GM20431 (cell line): ENCODE measurements around the gene PRDM5.
"Not testable (repeated sequence)": the region's sequence is repeated elsewhere in the genome, so short reads cannot be mapped to it uniquely, and the experiment has no call there.

ENCODE experiments used
- in situ Hi-C: fragments of 300-500 bp; cut with MseI, MboI; formaldehyde crosslinking; loops from one replicate; pipeline ENCODE4 v1.15.0; 2020; ENCODE audit warnings: low sequenced_read_pairs; ENCODE audit not compliant: unreplicated experiment

The PRDM5 gene

DNA sequence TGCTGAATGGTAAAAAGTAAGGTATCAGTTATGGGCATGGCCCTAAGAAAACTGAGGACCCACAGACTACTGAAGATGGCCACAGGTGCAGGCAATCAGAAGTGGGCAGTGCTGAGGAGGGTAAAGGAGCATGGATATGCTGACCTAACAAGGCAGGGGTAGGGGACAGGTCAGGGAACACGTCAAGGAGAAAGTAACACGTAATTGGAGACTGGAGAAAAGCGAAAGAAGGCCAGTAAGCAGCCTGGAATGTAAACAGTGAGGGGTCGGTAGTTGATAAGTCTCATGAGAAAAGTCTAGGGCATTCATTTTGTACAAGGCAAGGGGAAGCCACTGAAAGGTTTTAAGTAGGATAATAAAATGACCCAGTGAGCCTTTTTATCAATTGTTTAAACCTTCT is 153.3 kb downstream of the PRDM5 start:
- in situ Hi-C loops = no loop called here

DNA sequence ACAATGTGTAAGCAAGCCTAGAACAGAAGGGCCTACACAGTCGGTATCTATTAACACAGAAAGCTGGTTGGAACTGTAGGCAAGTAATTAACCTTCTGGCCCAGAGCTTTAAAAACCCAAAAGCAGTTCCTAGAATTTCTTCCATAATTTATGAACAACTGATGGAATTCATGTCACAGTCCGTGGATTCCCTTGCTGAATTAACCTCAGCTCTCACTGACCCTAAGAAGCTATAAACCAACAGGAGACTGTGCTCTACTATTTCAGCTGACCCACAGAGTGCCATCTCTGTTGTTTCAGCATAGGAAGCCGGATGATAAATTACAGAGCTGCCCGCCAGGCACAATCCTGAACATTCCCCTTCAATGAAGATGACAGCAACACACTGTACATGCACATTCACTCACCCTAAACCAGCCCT is 157.3 kb downstream of the PRDM5 start:
- in situ Hi-C loops = no loop called here

DNA sequence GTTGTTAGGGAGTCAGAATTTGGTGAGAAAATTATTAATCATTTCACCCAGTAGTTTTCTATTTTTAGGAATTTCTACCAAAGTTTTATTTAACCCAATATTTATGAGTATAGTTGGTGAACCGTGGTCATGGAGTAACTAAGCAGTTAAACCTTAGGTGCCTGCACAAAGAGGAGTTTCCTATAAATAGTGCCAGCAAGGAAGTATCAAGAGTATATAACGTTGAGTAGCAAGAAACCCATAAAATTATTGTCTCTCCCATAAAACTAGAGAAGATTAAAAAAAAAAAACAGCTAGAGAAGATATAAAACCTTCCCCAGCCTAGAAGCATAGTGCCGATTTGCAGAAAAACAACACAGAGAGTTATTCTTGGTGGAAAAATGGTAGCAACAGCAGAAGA is 158.9 kb downstream of the PRDM5 start:
- in situ Hi-C loops = no loop called here

DNA sequence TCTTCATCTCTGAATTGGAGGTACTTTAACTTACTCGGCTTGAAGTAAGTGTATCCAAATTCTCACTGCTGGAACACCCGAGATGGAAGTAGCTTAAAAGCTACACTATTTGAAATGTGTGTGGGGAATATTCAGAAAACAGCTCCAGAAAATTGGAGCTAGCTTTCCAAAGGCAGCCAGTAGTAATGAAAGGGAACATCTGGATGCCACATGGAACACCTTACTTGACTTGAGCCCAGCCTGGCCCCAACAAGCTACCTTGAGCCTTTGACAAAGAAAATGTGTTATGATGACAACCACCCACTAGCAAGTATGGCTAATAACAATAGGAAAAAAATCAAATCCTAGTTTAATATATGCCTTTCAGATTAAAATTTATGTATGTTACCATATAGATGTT is 161.5 kb downstream of the PRDM5 start:
- in situ Hi-C loops = no loop called here

DNA sequence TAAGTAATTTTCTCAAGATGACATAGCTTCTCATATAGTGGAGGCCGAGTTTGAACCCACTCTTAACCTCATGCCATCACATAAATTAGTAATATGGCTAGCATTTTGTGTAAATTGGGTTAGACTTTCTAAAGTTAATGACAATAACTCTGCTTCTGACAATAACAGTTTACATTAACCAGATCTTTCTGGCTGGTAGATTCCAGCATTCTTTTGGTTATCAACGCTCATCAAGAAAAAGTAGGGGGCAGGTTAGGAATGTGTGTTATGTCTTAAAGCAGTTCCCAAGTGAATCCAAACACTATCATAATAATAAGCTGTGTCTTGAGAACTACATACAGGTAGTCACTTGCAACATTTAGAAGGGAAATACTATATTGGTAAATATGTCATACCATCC is 162.5 kb downstream of the PRDM5 start:
- in situ Hi-C loops = no loop called here

DNA sequence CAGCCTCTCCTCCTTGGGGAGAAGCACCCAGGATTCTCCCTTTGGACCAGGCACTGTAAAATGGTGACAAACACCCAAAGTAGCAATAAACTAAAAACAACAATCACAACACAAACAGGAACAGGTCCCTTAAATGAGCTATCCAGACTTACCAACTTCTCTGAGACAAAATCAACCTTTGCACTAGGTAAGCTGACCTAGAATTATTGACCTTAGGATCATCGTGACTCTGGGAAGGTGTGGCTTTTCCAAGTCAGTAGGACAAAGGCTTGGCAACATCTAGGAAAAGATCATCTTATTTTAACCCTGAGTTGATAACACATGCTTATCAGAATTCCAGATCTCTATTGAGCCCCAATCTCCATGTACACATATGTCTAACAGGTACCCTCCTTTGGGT is 166.7 kb downstream of the PRDM5 start:
- in situ Hi-C loops = no loop called here

DNA sequence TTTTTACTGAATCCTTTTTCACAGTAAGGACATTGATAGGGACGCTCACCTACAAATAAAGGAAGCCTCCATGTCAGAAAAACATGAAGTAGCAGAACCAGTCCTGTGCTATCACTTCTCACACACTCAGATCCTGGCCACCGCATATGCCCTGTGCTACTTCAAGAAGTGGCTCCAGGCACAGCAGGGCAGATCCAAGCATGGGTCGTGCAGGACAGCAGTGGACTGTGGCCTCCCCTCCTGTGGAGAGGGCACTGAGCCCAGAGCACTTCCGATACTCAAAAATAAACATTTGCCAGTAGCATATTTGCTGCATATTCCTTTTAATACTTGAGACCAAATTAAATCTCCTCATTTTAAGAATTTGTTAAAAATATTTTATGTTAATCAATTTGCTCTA is 167.9 kb downstream of the PRDM5 start:
- in situ Hi-C loops = no loop called here

DNA sequence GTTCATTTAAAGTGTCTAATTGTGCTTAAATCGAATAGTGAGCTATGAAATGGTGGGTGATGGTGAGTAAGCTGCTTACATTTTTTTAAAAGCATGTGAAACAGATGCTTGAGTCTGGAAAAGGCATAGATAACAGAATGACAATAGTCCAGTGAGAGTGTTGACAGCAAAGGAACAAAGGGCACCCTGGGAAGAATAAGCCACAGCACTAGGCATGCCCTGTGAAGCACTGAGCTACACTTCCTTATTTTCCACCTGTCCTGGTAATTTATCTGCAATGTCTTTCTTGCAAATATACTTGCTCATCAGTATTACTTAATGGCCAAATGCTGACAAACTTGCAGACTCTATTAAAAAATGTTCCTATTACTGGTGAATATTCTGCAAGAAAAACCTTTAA is 168.7 kb downstream of the PRDM5 start:
- in situ Hi-C loops = no loop called here

DNA sequence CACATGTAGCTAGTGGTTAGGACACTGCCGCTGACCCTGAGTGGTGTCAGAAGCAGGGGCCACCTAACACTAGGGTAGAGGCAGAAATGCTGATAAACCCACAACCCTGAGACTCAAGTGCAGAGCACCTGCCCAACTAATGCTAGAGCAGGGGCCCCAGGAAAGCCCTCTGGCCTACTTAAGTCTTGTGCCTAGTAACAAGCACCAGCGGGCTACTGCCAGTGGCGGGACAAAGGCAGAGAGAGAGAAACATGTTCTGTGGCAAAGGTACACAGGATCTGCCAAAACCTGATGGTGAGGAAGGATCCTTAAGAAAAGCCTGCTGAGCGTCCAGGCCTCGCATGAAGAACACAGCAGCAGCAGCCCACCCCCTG is 172.4 kb downstream of the PRDM5 start:
- in situ Hi-C loops = no loop called here

DNA sequence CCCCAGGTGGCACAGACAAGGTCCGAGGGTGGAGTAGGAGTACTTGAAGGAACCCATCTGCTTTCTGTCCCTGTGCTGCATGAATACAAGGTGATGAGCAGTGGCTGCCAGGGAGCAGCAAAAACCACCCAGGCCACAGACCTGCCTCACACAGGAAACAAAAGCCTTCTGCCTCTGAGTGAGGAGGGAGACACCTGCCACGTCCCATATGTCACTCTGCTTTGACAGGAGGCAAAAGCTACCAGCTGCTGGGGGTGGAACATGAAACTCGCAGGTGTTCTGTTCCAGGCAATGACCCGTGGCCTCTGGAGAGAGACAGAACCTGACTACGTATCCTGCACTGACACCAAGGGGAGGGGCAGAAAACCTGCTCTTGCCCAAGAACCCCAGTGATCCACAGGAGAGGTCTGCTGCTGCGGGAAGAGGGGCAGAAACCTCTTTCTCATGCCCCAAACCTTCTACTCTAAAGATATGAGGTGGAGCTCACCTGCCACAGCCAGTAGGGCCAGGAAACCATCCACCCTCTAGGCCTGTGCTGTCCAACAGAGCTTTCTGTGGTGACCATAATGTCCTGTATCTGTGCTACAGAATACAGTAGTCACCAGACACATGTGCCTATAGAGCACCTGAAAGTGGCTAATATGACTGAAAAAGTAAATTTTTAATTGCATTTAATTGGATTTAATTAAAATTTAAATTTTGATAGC is 172.9 kb downstream of the PRDM5 start:
- in situ Hi-C loops = no loop called here

DNA sequence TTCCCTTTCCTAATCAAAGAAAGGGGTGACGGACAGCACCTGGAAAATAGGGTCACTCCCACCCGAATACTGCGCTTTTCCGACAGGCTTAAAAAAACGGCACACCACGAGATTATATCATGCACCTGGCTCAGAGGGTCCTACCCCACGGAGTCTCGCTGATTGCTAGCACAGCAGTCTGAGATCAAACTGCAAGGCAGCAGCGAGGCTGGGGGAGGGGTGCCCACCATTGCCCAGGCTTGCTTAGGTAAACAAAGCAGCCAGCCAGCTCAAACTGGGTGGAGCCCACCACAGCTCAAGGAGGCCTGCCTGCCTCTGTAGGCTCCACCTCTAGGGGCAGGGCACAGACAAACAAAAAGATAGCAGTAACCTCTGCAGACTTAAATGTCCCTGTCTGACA is 180.9 kb downstream of the PRDM5 start:
- in situ Hi-C loops = not testable (repeated sequence)

DNA sequence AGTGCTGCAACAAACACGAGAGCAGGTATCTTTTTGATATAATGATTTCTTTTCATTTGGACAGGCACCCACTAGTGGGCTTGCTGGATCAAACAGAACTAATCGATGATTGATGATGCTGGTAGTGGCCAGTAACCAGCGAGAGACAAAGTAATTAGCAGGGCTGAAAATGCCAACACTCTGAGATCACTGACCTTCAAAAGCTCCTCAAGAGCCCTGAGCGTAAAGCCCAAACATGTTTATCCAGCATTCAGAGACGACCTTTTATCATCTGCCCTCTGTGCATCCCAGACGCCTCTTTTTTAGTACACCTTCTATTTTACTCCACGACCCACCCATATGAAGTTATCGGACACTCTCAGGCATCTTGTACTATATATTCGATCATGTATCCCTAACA is 186.2 kb downstream of the PRDM5 start:
- in situ Hi-C loops = no loop called here

DNA sequence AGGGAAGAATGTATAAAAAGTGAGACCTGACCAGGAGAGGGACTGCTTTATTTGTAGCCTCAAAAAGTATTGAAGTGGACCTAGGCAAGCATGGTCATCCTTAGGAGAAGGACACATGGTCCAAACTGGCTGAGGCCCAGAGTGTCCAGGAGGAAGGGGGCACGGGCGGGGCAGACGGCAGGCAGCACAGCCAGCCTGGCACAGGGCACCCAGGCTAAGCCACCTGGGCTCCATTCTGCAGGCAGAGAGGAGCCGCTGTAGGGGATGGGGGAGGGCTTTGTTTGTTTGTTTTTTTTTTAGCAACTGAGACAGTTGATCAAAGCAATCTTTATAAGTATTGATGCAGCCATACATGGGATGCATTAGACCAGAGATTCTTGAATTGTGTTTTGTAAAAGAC is 188.6 kb downstream of the PRDM5 start:
- in situ Hi-C loops = no loop called here

DNA sequence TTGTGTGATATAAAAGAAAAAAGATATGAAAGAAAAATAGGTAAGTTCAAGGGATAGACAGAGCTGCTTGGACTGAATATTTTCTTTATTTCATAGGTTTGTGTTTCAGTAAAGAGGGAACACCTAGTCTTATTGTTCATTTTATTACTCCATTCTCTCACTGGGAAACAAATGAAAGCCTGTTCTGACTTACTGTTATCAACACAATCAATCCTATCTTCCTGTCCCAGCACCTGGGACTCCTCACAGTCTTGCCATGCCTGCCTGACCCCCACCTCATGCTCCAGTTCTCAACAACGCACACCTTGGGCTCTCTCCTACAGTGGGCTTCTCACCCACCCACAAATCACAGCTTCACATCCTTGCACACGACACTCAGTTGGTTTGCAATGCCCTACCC is 189.5 kb downstream of the PRDM5 start:
- in situ Hi-C loops = no loop called here

DNA sequence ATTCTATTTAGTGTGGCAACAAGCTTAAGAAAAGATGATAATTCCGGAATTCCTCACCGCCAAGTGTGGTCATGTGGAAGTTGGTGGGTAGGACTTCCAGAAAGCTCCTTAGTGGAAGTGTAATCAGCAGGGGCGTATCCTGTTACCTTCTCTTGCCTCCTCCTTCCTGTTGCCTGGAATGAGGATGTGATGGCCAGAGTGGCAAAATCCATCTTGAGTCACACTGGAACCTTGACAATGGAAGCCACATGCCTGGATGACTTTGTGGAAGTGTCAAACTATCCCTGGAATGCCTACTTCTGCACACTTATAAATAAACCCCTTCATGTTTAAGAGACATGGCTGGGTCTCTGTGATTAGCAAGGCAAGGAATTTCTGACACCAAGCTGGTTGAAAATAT is 191.0 kb downstream of the PRDM5 start:
- in situ Hi-C loops = no loop called here

DNA sequence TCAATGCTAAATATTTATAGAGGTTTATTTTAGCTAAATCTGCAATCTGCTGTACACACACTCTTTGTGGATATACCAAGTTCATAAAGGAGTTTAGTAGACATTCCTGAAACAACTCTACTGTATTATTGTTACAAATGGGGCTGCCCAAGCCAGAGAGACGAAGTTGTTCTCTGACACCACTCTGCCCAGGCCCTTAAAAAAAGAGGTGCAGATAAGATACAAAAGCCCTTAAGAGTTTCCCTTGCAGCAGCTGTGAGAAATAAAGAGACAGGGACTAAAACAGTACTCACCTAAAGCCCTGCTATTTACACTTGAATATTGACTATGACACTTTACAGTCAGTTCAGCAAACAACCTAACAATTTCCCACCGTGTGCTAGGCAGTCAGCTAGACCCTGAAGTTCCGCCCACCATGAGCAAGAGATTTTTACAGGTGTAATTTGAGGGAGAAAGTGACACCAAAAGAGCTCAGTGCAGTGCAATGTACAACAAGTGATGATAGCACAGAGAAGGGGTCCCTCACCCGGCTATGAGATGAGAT is 191.7 kb downstream of the PRDM5 start:
- in situ Hi-C loops = no loop called here

DNA sequence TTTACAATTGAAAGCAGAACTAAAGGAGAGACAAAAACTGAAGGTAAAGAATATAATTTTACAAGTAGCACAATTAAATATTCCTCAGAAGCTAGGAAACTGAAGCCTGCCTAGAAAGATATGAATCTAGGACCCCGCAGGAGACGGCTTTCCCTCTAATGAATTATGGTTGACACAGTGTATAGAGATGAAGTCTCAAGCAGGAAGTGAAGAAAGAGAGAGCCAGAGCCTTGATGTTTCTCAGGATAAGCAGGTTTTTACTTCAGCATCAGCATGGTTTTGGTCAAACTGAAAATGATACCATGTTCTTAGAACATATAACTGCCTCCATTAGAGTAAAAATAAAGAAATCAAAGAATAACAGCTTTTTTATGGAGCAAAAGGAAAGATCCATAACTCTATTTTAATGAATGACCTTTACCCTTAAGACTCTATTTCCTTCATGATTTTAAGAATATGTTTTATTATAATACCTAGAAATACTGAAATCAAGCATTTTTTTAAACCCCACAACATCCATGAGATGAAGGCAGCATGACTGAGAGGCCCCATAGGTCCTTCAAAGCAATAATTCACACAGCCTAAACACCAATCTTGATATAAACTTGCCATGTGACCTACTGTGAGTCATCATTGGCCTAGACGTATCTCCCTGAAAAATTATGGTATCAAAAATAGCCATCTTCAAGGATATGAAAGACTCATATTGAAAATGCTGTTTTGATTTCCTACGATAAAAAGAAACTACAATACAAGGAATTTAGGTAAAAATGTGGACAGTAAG is 193.4 kb downstream of the PRDM5 start:
- in situ Hi-C loops = no loop called here

DNA sequence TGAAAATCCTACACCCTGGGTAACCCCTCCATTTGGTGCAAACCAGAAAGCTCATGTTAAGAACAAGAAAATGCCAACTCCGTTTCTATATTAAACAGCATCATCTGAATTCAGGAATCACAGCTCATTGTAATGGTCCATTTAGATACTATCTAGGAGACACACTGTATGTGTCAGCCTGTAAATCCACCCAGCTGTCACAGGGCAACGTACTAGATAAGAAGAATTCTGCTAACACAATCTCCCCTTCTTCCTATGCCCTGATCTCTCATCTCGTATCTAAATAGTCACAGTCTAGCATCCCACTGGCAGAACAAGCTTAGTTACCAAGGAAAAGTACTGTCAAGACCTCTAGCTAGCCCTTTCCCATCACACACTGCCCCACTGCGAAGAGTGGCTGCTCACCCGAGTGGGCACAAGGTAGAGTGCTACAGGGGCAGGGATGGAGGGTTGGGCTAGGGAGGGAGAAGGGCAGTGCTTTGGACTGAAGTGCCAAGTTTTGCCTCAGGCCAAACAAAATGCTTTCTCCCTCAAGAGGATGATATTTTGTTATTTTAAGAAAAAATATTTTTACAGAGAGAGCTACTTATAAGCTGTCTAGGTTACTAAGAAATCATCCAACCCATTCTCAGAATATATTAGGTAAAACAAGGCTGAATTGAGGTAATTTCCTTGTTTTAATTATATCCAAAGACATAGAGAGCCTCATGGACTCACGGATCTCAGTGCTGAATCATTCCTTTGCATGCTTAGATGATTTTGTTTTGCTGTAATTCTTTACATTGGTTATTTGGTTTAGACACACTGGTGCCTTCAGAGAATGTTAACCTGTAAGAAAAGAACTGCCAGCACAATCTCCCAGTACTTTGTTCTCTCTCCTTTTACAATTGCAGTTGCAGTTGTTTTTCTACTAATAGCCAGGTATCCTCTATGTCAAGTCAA is 196.6 kb downstream of the PRDM5 start:
- in situ Hi-C loops = no loop called here

DNA sequence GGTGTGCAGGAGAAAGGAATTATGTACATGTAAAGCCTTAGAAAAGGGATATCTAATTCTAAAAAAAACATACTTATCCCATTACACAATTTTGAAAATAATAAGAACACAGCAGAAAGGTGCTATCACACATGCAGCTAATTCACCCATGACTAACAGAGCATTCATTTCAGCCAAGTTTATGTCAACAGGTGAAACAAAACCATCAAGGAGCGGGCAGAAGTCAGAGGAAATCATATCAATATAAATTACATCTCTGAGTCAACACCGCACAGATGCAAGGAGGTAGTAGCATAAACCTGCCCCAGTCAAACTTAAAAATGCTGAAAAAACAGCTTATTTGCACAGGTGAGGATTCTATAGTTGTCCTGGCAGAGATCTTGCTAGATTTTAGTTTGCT is 197.9 kb downstream of the PRDM5 start:
- in situ Hi-C loops = loop anchor here (25.0 kb wide), 1 partner anchor 363 kb away; no protein-coding TSS in a partner anchor

DNA sequence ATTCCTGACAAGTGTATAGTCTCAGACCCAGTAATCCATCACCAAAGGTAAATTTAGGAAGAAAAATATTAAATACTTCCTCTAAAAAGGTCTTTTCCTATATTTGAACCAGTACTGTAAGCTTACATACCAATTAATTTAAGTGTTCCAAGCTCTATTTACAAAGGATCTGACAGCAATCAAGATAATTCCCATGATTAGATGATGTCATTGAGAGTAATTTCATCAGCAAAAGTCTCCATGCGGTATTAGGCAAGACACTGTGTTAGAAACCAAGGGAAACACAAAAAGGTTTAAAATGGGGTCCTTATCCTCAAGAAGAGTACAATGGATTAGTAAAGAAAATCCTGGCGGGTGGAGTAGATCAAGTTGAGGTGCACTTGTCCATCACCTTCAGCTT is 198.5 kb downstream of the PRDM5 start:
- in situ Hi-C loops = loop anchor here (25.0 kb wide), 1 partner anchor 363 kb away; no protein-coding TSS in a partner anchor
